K562 (cell line): Measurements from ENCODE around the gene MLIP. TPM values are rescaled to one million over a fixed set of nuclear protein-coding genes. Genes with fewer than 3 reads are reported as not detected.
"Not testable (repeated sequence)": the region's sequence is repeated elsewhere in the genome, so short reads cannot be mapped to it uniquely, and the experiment has no call there.

Experiments used
- ATAC-seq: fragments of 200-7000 bp; cut with Tn5 transposase; 3 replicates; pipeline ENCODE4 v1.9.1; 2020; ENCODE audit warnings: moderate library complexity
- BruUV-seq: library from RNA; stranded (reverse); fragments of 400-500 nt; replicated peaks from 2 replicates; lab custom pipeline; 2021; lab: Mats Ljungman, UMichigan
- CTCF ChIA-PET: fragments of 300-600 bp; formaldehyde crosslinking; extraction: SDS; loops from one replicate; lab custom pipeline; 2021; ENCODE audit warnings: low intra/inter-chr PET ratio; lab: Yijun Ruan, JAX
- POLR2A ChIA-PET: fragments of 300-600, 350-650 bp; sonication (Branson Sonifier 250); formaldehyde crosslinking; extraction: SDS; loops from one replicate; lab custom pipeline; 2021; ENCODE audit warnings: antibody characterized with exemption, inconsistent platforms; lab: Yijun Ruan, JAX
- DNase-seq, 4 experiments: peaks; one replicate each; pipeline versions ENCODE4 v3.0.0 to v3.0.0-alpha.2; 2011 to 2018; ENCODE audit warnings: low spot score in 3 of 4, mixed read lengths in 3 of 4; ENCODE audit errors: extremely low read depth in 1 of 4
- FAIRE-seq: peaks from 2 replicates; lab custom pipeline; 2011; peaks lifted over from hg19 to GRCh38; lab: Jason Lieb, UNC
- H2AFZ ChIP-seq: 2 replicates; pipeline ENCODE4 v1.6.0; 2011; ENCODE audit warnings: low read depth, low read length, control low read depth, inconsistent platforms
- H3K27ac ChIP-seq: fragments of 200-600 bp; 3 replicates; pipeline ENCODE4 v1.8.0; 2011; ENCODE audit warnings: low read depth, mild to moderate bottlenecking, control low read depth, inconsistent platforms, low read length, moderate library complexity, mixed read lengths; ENCODE audit errors: extremely low read depth
- H3K27me3 ChIP-seq, 2 experiments: fragments of 300-600 bp in 1 of 2; 2 replicates in 1 of 2; 3 replicates in 1 of 2; pipeline versions ENCODE4 v1.6.0 to v1.8.0; 2011; ENCODE audit warnings: inconsistent platforms in 2 of 2, low read length in 2 of 2, mild to moderate bottlenecking in 1 of 2, mixed read lengths in 1 of 2, moderate library complexity in 1 of 2; ENCODE audit not compliant: control insufficient read depth in 2 of 2, insufficient read depth in 2 of 2
- H3K36me3 ChIP-seq: fragments of 300-600 bp; 3 replicates; pipeline ENCODE4 v1.8.0; 2011; ENCODE audit warnings: mild to moderate bottlenecking, low read length, inconsistent platforms; ENCODE audit not compliant: control insufficient read depth, insufficient read depth
- H3K4me1 ChIP-seq, 2 experiments: fragments of 200-600 bp in 1 of 2; replicated peaks in 1 of 2; 2 replicates in 1 of 2; 3 replicates in 1 of 2; pipeline versions ENCODE4 v1.5.1 to v1.8.0; 2011; ENCODE audit warnings: inconsistent platforms in 2 of 2, low read length in 2 of 2, mild to moderate bottlenecking in 1 of 2, mixed read lengths in 1 of 2, moderate library complexity in 1 of 2; ENCODE audit not compliant: control insufficient read depth in 2 of 2, insufficient read depth in 2 of 2
- H3K4me2 ChIP-seq: 2 replicates; pipeline ENCODE4 v1.6.1; 2011; ENCODE audit warnings: low read length, control low read depth, inconsistent platforms, mixed read lengths; ENCODE audit not compliant: insufficient read depth
- H3K4me3 ChIP-seq: fragments of 200-600 bp; sonication (generic), shearing (Covaris generic); 2 replicates; pipeline ENCODE4 v1.5.1; 2016; ENCODE audit warnings: control low read depth, inconsistent platforms
- H3K79me2 ChIP-seq: fragments of 200-600 bp; 3 replicates; pipeline ENCODE4 v1.8.0; 2011; ENCODE audit warnings: low read length, inconsistent platforms; ENCODE audit not compliant: control insufficient read depth, insufficient read depth
- H3K9ac ChIP-seq, 2 experiments: 2 replicates each; pipeline versions ENCODE4 v1.6.0 to v1.6.1; 2011; ENCODE audit warnings: low read depth in 2 of 2, low read length in 2 of 2, control low read depth in 1 of 2, inconsistent platforms in 1 of 2, mild to moderate bottlenecking in 1 of 2, mixed read lengths in 1 of 2; ENCODE audit not compliant: insufficient read depth in 1 of 2
- H3K9me1 ChIP-seq: one replicate; pipeline ENCODE4 v1.6.0; 2011; ENCODE audit warnings: inconsistent platforms, mild to moderate bottlenecking, low read length, moderate library complexity; ENCODE audit not compliant: control insufficient read depth, insufficient read depth
- H3K9me3 ChIP-seq: replicated peaks from 2 replicates; pipeline ENCODE4 v1.5.1; 2011; ENCODE audit warnings: low read depth, low read length, inconsistent platforms; ENCODE audit not compliant: control insufficient read depth, insufficient read depth
- H4K20me1 ChIP-seq: replicated peaks from 2 replicates; pipeline ENCODE4 v1.6.1; 2011; ENCODE audit warnings: low read length, inconsistent platforms, mixed read lengths; ENCODE audit not compliant: control insufficient read depth, insufficient read depth
- CEBPG ChIP-seq, 3 experiments: fragments of 200-800 bp in 1 of 3; sonication (Bioruptor generic) in 1 of 3; sonication (generic) in 1 of 3; formaldehyde crosslinking in 1 of 3; IDR thresholded peaks in 2 of 3; conservative IDR thresholded peaks in 1 of 3; 2 replicates each; pipeline versions ENCODE4 v1.6.1 to v1.8.0; 2016 to 2022; ENCODE audit warnings: missing compliant biosample characterization in 2 of 3, missing genetic modification characterization in 2 of 3, mild to moderate bottlenecking in 1 of 3, missing genetic modification reagents in 1 of 3
- ETV6 ChIP-seq, 3 experiments: fragments of 150-350 bp in 1 of 3; sonication (generic) in 1 of 3; formaldehyde crosslinking in 1 of 3; IDR thresholded peaks; 2 replicates each; pipeline versions ENCODE4 v1.6.1 to v1.8.0; 2014 to 2022; ENCODE audit warnings: borderline replicate concordance in 2 of 3, low read depth in 2 of 3, antibody characterized with exemption in 1 of 3, low read length in 1 of 3, mild to moderate bottlenecking in 1 of 3, missing genetic modification reagents in 1 of 3
- MBD2 ChIP-seq: sonication (generic); IDR thresholded peaks from 2 replicates; pipeline ENCODE4 v1.6.1; 2016; ENCODE audit warnings: low read depth, borderline replicate concordance
- NCOR1 ChIP-seq: fragments of 450-650 bp; IDR thresholded peaks from 2 replicates; pipeline ENCODE4 v1.6.1; 2016; ENCODE audit warnings: mild to moderate bottlenecking, moderate library complexity
- TAF7 ChIP-seq: fragments of 450-650 bp; IDR thresholded peaks from 2 replicates; pipeline ENCODE4 v1.6.1; 2016; ENCODE audit warnings: missing genetic modification characterization, missing compliant biosample characterization
- ZNF146 ChIP-seq: IDR thresholded peaks from one replicate; pipeline ENCODE4 v1.6.1; 2018; ENCODE audit warnings: missing compliant biosample characterization; ENCODE audit not compliant: unreplicated experiment
- ZNF174 ChIP-seq: fragments of 250-450 bp; sonication (Bioruptor Pico); IDR thresholded peaks from 2 replicates; pipeline ENCODE4 v1.4.0; 2020; ENCODE audit warnings: mild to moderate bottlenecking
- WGBS: fragments of 100-300 bp; shearing (Covaris generic); methylation state at CpG from one replicate; pipeline ENCODE4 v1.1.6; 2016; ENCODE audit warnings: low coverage, mixed read lengths; ENCODE audit not compliant: insufficient coverage; ENCODE audit errors: missing lambda C conversion rate; 5-methylcytosine and 5-hydroxymethylcytosine counted together
- in situ Hi-C: fragments of 300-500 bp; cut with MboI; formaldehyde crosslinking; loops from 4 replicates; pipeline ENCODE4 v1.15.0; 2018; ENCODE audit warnings: inconsistent platforms, mixed read lengths
- intact Hi-C: fragments of 100-400 bp; cut with micrococcal nuclease; formaldehyde crosslinking; loops from 2 replicates; pipeline ENCODE4 v1.14.2; 2022
- polyA plus RNA-seq, 8 experiments: library from polyadenylated mRNA; depleted of rRNA in 4 of 8; stranded (reverse) in 5 of 8; unstranded in 3 of 8; fragments of >200 nt; fragmentation: Nextera tagmentation in 2 of 8; fragmentation: Illumina TruSeq in 1 of 8; extraction: Ambion mirVana in 2 of 8; extraction: Trizol in 1 of 8; gene quantifications; 2 replicates each; pipeline versions ENCODE4 v1.2.1 to v1.2.3, GENCODE V29; 2011 to 2014; ENCODE audit warnings: inconsistent platforms in 1 of 8, missing spikeins in 1 of 8
- total RNA-seq, 7 experiments: library from RNA; depleted of rRNA in 6 of 7; stranded (reverse); fragments of >200 nt in 6 of 7; fragmentation: Illumina TruSeq in 2 of 7; extraction: Trizol in 2 of 7; gene quantifications; 2 replicates each; pipeline versions ENCODE4 v1.2.1 to v1.2.3, GENCODE V29; 2011 to 2021; ENCODE audit warnings: low replicate concordance in 1 of 7

Gene MLIP
- total and polyA plus RNA-seq, 9 of the 15 experiments (the other 6 are each of a cell fraction or from before 2014, with no cell fraction given), result not detected

GRCh38 chr6:54196905-54197304 is 85.7 kb downstream of the MLIP start:
- ChIA-PET CTCF (no interaction called here), POLR2A (no interaction called here)
- Histone ChIP-seq H3K36me3 (no peaks in the 10 kb centered on the region), H2AFZ (no peak overlapping the region), H3K27me3 (no peaks in the 10 kb centered on the region), H3K4me3 (no peak overlapping the region), H3K9me1 (no peaks in the 10 kb centered on the region), H3K9ac (no peak overlapping the region), H4K20me1 (no peaks in the 10 kb centered on the region), H3K4me2 (no peak overlapping the region), H3K9me3 (no peaks in the 10 kb centered on the region), H3K4me1 (no peaks in the 10 kb centered on the region), H3K27ac (no peak overlapping the region), H3K79me2 (no peaks in the 10 kb centered on the region)
- intact Hi-C loops (no loop called here), in situ Hi-C loops (no loop called here)
- DNase-seq, result no peak
- WGBS, result 0% methylated on average over 3 of the region's 3 CpGs
- no peak for FAIRE-seq
- ATAC-seq, result no peak
- TF ChIP-seq NCOR1 (no peak), ZNF146 (CRISPR knock-in tag) (no peak), ETV6 (IDR thresholded peaks at IDR 0.05; ENCODE audit: borderline replicate concordance in 1 of 2, low read depth in 2 of 2, low read length in 1 of 2) (no peak), ETV6 (CRISPR knock-in tag; IDR thresholded peaks at IDR 0.05; ENCODE audit: borderline replicate concordance) (no peak), TAF7 (tag) (no peak), MBD2 (no peak)
- BruUV-seq, result no TSS peak

DNA sequence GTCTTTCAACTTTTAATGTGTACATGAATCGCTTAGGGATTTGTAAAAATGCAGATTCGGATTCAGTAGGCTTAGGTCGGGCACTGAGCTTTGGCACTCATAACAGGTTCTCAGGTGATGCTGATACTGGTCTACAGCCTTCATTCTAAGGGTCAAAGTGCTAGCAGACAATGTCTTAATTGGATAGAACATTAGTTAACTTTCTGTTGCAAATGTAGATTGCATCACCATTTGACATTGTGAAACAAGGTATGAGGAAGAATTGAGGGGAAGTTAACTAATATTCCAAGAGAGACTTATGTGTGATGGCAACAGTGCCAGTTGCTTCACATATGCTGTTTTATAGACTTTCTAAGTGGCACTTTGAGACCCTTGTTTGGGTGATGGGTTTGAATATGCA is 86.9 kb downstream of the MLIP start:
- Histone ChIP-seq H3K9me1 (no peaks in the 10 kb centered on the region), H3K4me2 (no peak overlapping the region), H3K9ac (no peak overlapping the region), H3K79me2 (no peaks in the 10 kb centered on the region), H3K4me1 (no peaks in the 10 kb centered on the region), H3K9me3 (no peaks in the 10 kb centered on the region), H3K27ac (no peak overlapping the region), H3K36me3 (no peaks in the 10 kb centered on the region), H3K27me3 (no peaks in the 10 kb centered on the region), H3K4me3 (no peak overlapping the region), H4K20me1 (no peaks in the 10 kb centered on the region), H2AFZ (no peak overlapping the region)
- BruUV-seq, result no TSS peak
- POLR2A ChIA-PET, result no interaction called here
- FAIRE-seq (no peak), ATAC-seq (no peak), DNase-seq (no peak)
- WGBS, result 0% methylated on average over 3 of the region's 3 CpGs
- intact Hi-C loops, result no loop called here
- TF ChIP-seq ZNF174 (CRISPR knock-in tag), result no peak
- no peak for TF ChIP-seq CEBPG (CRISPR knock-in tag; IDR thresholded peaks at IDR 0.05)
- TF ChIP-seq CEBPG (tag; conservative IDR thresholded peaks at IDR 0.05 in 1 of 2, IDR thresholded peaks at IDR 0.05 in 1 of 2), result 0 out of 4 replicates have a peak, but pooled peaks have one; percentile 13 to 27
- in situ Hi-C loops, result no loop called here
- CTCF ChIA-PET, result no interaction called here

DNA sequence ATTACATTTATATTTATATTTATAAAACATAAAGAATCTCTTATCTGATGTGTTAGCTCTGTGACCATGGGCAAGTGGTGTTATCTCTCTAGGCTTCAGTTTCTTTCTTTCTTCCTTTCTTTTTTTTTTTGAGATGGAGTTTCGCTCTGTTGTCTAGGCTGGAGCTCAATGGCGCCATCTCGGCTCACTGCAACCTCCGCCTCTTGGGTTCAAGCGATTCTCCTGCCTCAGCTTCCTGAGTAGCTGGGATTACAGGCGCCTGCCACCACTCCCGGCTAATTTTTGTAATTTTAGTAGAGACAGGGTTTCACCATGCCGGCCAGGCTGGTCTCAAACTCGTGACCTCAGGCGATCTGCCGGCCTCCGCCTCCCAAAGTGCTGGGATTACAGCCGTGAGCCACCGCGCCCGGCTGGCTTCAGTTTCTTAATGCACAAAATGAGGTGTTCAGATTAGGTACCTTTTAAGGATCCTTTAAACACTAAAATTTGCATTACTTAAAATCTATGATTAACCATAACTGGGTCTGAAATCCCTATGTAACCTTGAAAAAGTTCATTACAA is 92.3 kb downstream of the MLIP start:
- H3K4me2 ChIP-seq, H2AFZ ChIP-seq, in situ Hi-C loops, FAIRE-seq, POLR2A ChIA-PET, intact Hi-C loops, H3K4me3 ChIP-seq, H3K9me3 ChIP-seq, H3K27ac ChIP-seq, H3K36me3 ChIP-seq, H3K9me1 ChIP-seq, H3K27me3 ChIP-seq, H3K4me1 ChIP-seq, H4K20me1 ChIP-seq, CTCF ChIA-PET, H3K79me2 ChIP-seq, ATAC-seq, DNase-seq, BruUV-seq, H3K9ac ChIP-seq: not testable (repeated sequence)
- WGBS, result 1% methylated on average over 13 of the region's 16 CpGs
